H1 (cell line): ENCODE measurements around the gene TSHZ2. TPM values are rescaled to one million over a fixed set of nuclear protein-coding genes. Genes with fewer than 3 reads are reported as not detected.

Experiments
- CTCF ChIA-PET: fragments of 300-600 bp; sonication (Branson Sonifier 250); formaldehyde crosslinking; loops from one replicate; lab custom pipeline; 2021; ENCODE audit not compliant: partially characterized antibody; lab: Charles Lee
- POLR2A ChIA-PET: fragments of 300-600 bp; sonication (Branson Sonifier 250); formaldehyde crosslinking; loops from one replicate; lab custom pipeline; 2021; ENCODE audit warnings: inconsistent platforms; ENCODE audit not compliant: partially characterized antibody; lab: Charles Lee
- DNase-seq, 2 experiments: peaks; one replicate each; pipeline versions ENCODE4 v3.0.0 to v3.0.0-alpha.2; 2010 to 2022; ENCODE audit warnings: low spot score in 2 of 2, low read depth in 1 of 2, mixed read lengths in 1 of 2
- FAIRE-seq: peaks from 2 replicates; lab custom pipeline; 2011; peaks lifted over from hg19 to GRCh38; lab: Jason Lieb, UNC
- H2AFZ ChIP-seq: 2 replicates; pipeline ENCODE4 v1.8.1; 2012; ENCODE audit warnings: low read length, inconsistent platforms
- H2AK5ac ChIP-seq: 2 replicates; pipeline ENCODE4 v1.6.1; 2013; ENCODE audit warnings: low read depth, low read length
- H2BK120ac ChIP-seq: replicated peaks from 2 replicates; pipeline ENCODE3; 2013; ENCODE audit warnings: low read depth, low read length, inconsistent platforms
- H2BK12ac ChIP-seq: 2 replicates; pipeline ENCODE4 v1.6.1; 2013; ENCODE audit warnings: low read depth, low read length
- H2BK15ac ChIP-seq: 2 replicates; pipeline ENCODE4 v1.6.1; 2013; ENCODE audit warnings: low read length
- H2BK20ac ChIP-seq: 2 replicates; pipeline ENCODE4 v1.6.1; 2013; ENCODE audit warnings: low read length
- H2BK5ac ChIP-seq: 2 replicates; pipeline ENCODE4 v1.6.1; 2013; ENCODE audit warnings: low read depth, low read length
- H3K14ac ChIP-seq: 2 replicates; pipeline ENCODE4 v1.6.1; 2013; ENCODE audit warnings: inconsistent platforms; ENCODE audit not compliant: insufficient read length
- H3K18ac ChIP-seq: 2 replicates; pipeline ENCODE4 v1.6.1; 2013; ENCODE audit warnings: low read length; ENCODE audit errors: extremely low read depth
- H3K23ac ChIP-seq: 2 replicates; pipeline ENCODE4 v1.6.1; 2013; ENCODE audit warnings: inconsistent platforms; ENCODE audit not compliant: insufficient read length
- H3K23me2 ChIP-seq: 2 replicates; pipeline ENCODE4 v1.6.1; 2013; ENCODE audit warnings: low read depth, low read length
- H3K27ac ChIP-seq: 2 replicates; pipeline ENCODE4 v1.6.1; 2011; ENCODE audit warnings: low read depth, low read length, inconsistent platforms
- H3K27me3 ChIP-seq, 4 experiments: replicated peaks in 1 of 4; 1 replicate in 1 of 4; 2 replicates in 3 of 4; pipeline versions ENCODE4 v1.6.1 to v1.8.1; 2011 to 2013; ENCODE audit warnings: low read length in 3 of 4, mild to moderate bottlenecking in 3 of 4, inconsistent platforms in 2 of 4, mixed read lengths in 2 of 4, moderate library complexity in 1 of 4; ENCODE audit not compliant: control insufficient read depth in 3 of 4, insufficient read depth in 3 of 4; ENCODE audit errors: extremely low read depth in 1 of 4
- H3K36me3 ChIP-seq, 4 experiments: 2 replicates each; pipeline versions ENCODE4 v1.6.1 to v1.8.1; 2011 to 2013; ENCODE audit warnings: mild to moderate bottlenecking in 4 of 4, low read length in 3 of 4, moderate library complexity in 2 of 4, control low read depth in 1 of 4, inconsistent platforms in 1 of 4; ENCODE audit not compliant: insufficient read depth in 4 of 4, control insufficient read depth in 2 of 4
- H3K4ac ChIP-seq: replicated peaks from 2 replicates; pipeline ENCODE3; 2013; ENCODE audit warnings: low read length, low read depth, mixed read lengths, inconsistent platforms; ENCODE audit not compliant: insufficient read length
- H3K4me1 ChIP-seq, 4 experiments: replicated peaks in 1 of 4; 1 replicate in 1 of 4; 2 replicates in 3 of 4; pipeline versions ENCODE4 v1.6.1 to v1.8.1; 2011 to 2013; ENCODE audit warnings: low read length in 3 of 4, inconsistent platforms in 2 of 4, mixed read lengths in 1 of 4; ENCODE audit not compliant: insufficient read depth in 4 of 4, control insufficient read depth in 3 of 4
- H3K4me2 ChIP-seq, 2 experiments: 2 replicates each; pipeline versions ENCODE4 v1.6.1 to v1.8.1; 2011 to 2013; ENCODE audit warnings: low read depth in 2 of 2, low read length in 2 of 2, control low read depth in 1 of 2, inconsistent platforms in 1 of 2, mild to moderate bottlenecking in 1 of 2; ENCODE audit not compliant: insufficient read depth in 1 of 2
- H3K4me3 ChIP-seq, 4 experiments: fragments of 200-600, 300-600 bp in 1 of 4; sonication (generic), shearing (Covaris generic), sonication (Bioruptor Twin) in 1 of 4; 2 replicates each; pipeline versions ENCODE4 v1.5.1 to v1.8.1; 2011 to 2016; ENCODE audit warnings: low read length in 4 of 4, low read depth in 3 of 4, control low read depth in 2 of 4, inconsistent platforms in 2 of 4, mild to moderate bottlenecking in 2 of 4, mixed read lengths in 1 of 4, moderate library complexity in 1 of 4; ENCODE audit not compliant: insufficient read depth in 2 of 4; ENCODE audit errors: extremely low read depth in 1 of 4
- H3K56ac ChIP-seq: replicated peaks from 2 replicates; pipeline ENCODE3; 2013; ENCODE audit warnings: low read depth, mild to moderate bottlenecking, mixed read lengths, low read length, inconsistent platforms; ENCODE audit not compliant: insufficient read length
- H3K79me1 ChIP-seq: 2 replicates; pipeline ENCODE4 v1.6.1; 2013; ENCODE audit warnings: low read depth, low read length, control low read depth
- H3K79me2 ChIP-seq, 2 experiments: 2 replicates each; pipeline versions ENCODE4 v1.6.1 to v1.8.1; 2012 to 2013; ENCODE audit warnings: low read length in 2 of 2, mild to moderate bottlenecking in 2 of 2, inconsistent platforms in 1 of 2; ENCODE audit not compliant: insufficient read depth in 2 of 2, control insufficient read depth in 1 of 2
- H3K9ac ChIP-seq, 4 experiments: replicated peaks in 1 of 4; 1 replicate in 1 of 4; 2 replicates in 3 of 4; pipeline versions ENCODE4 v1.6.1 to v1.8.1; 2011 to 2013; ENCODE audit warnings: low read depth in 3 of 4, low read length in 3 of 4, control low read depth in 2 of 4, mild to moderate bottlenecking in 2 of 4, moderate library complexity in 2 of 4, inconsistent platforms in 1 of 4; ENCODE audit errors: extremely low read depth in 1 of 4
- H3K9me3 ChIP-seq, 2 experiments: 2 replicates each; pipeline versions ENCODE4 v1.6.1 to v1.8.1; 2012 to 2013; ENCODE audit warnings: mild to moderate bottlenecking in 2 of 2, moderate library complexity in 2 of 2, control low read depth in 1 of 2, inconsistent platforms in 1 of 2, low read depth in 1 of 2, low read length in 1 of 2, mixed read lengths in 1 of 2; ENCODE audit not compliant: insufficient read depth in 2 of 2
- H4K20me1 ChIP-seq, 2 experiments: replicated peaks in 1 of 2; 2 replicates each; pipeline versions ENCODE3 to v1.8.1; 2011 to 2013; ENCODE audit warnings: inconsistent platforms in 2 of 2, low read length in 2 of 2, mild to moderate bottlenecking in 1 of 2; ENCODE audit not compliant: insufficient read depth in 2 of 2, control insufficient read depth in 1 of 2
- H4K5ac ChIP-seq: 2 replicates; pipeline ENCODE4 v1.6.1; 2013; ENCODE audit warnings: low read length, low read depth, mixed read lengths, inconsistent platforms; ENCODE audit not compliant: insufficient read length
- H4K8ac ChIP-seq: 2 replicates; pipeline ENCODE4 v1.8.0; 2013; ENCODE audit warnings: mild to moderate bottlenecking, moderate library complexity, low read length, inconsistent platforms; ENCODE audit not compliant: insufficient read depth; ENCODE audit errors: extremely low read depth
- H4K91ac ChIP-seq: replicated peaks from 2 replicates; pipeline ENCODE3; 2013; ENCODE audit warnings: low read length, mixed read lengths, inconsistent platforms; ENCODE audit not compliant: insufficient read length
- CBX5 ChIP-seq: fragments of 300-800, 300-1000 bp; sonication (generic); IDR thresholded peaks from 2 replicates; pipeline ENCODE4 v1.7.1; 2016; ENCODE audit warnings: antibody characterized with exemption, low read length, low read depth
- CREB1 ChIP-seq: IDR thresholded peaks from 2 replicates; pipeline ENCODE4 v1.6.1; 2012; ENCODE audit warnings: inconsistent platforms
- EZH2 ChIP-seq: fragments of 200-600 bp; sonication (generic); IDR thresholded peaks from 2 replicates; pipeline ENCODE4 v1.7.1; 2012; ENCODE audit warnings: low read depth, mild to moderate bottlenecking, moderate library complexity, low read length, inconsistent platforms; ENCODE audit not compliant: severe bottlenecking
- FOSL1 ChIP-seq: IDR thresholded peaks from 2 replicates; pipeline ENCODE4 v1.6.1; 2011; ENCODE audit warnings: mild to moderate bottlenecking, low read depth, low read length, moderate library complexity; ENCODE audit not compliant: insufficient read depth
- HDAC6 ChIP-seq: IDR thresholded peaks from one replicate; pipeline ENCODE4 v1.7.1; 2012; ENCODE audit warnings: low read depth, mild to moderate bottlenecking, inconsistent platforms, low read length, moderate library complexity
- KDM5A ChIP-seq: fragments of 200-600 bp; IDR thresholded peaks from 2 replicates; pipeline ENCODE4 v1.7.1; 2012; ENCODE audit warnings: mild to moderate bottlenecking, low read length, inconsistent platforms, mixed read lengths
- NRF1 ChIP-seq: IDR thresholded peaks from 2 replicates; pipeline ENCODE4 v1.6.1; 2011; ENCODE audit warnings: mild to moderate bottlenecking, low read depth, low read length, improper control_type of control experiment
- RFX5 ChIP-seq: IDR thresholded peaks from 2 replicates; pipeline ENCODE4 v1.6.1; 2011; ENCODE audit warnings: low read depth, low read length, improper control_type of control experiment, borderline replicate concordance
- SAP30 ChIP-seq: fragments of 300-600 bp; sonication (generic); IDR thresholded peaks from 2 replicates; pipeline ENCODE4 v1.7.1; 2012; ENCODE audit warnings: low read length, moderate library complexity, mild to moderate bottlenecking, inconsistent platforms; ENCODE audit not compliant: insufficient read depth, insufficient replicate concordance
- SIRT6 ChIP-seq: IDR thresholded peaks from one replicate; pipeline ENCODE4 v1.7.1; 2012; ENCODE audit warnings: low read length, inconsistent platforms
- SUZ12 ChIP-seq: fragments of 200-600 bp; sonication (generic); IDR thresholded peaks from 2 replicates; pipeline ENCODE4 v1.6.1; 2012; ENCODE audit warnings: mild to moderate bottlenecking, inconsistent platforms, low read length, moderate library complexity, mixed read lengths
- TCF12 ChIP-seq: IDR thresholded peaks from 2 replicates; pipeline ENCODE4 v1.6.1; 2011; ENCODE audit warnings: low read depth, mild to moderate bottlenecking, low read length
- WGBS, 2 experiments: shearing (Covaris generic) in 1 of 2; methylation state at CpG; one replicate each; pipeline versions ENCODE4 v1.1.6 to v1.1.7; 2013 to 2015; ENCODE audit warnings: low lambda C conversion rate in 2 of 2, mixed read lengths in 2 of 2, inconsistent platforms in 1 of 2, low coverage in 1 of 2, missing lambda C conversion rate in 1 of 2; ENCODE audit not compliant: insufficient replicate concordance in 2 of 2, insufficient coverage in 1 of 2, insufficient read length in 1 of 2; ENCODE audit errors: extremely low coverage in 1 of 2, missing lambda C conversion rate in 1 of 2; 5-methylcytosine and 5-hydroxymethylcytosine counted together
- polyA plus RNA-seq, 7 experiments: library from polyadenylated mRNA; depleted of rRNA in 3 of 7; stranded (reverse) in 5 of 7; unstranded in 2 of 7; fragments of >200 nt in 5 of 7; fragments of 200-250 nt in 2 of 7; gene quantifications; 1 replicate in 5 of 7; 2 replicates in 1 of 7; 4 replicates in 1 of 7; pipeline versions ENCODE4 v1.2.1 to v1.2.3, GENCODE V29; 2011 to 2013; ENCODE audit warnings: missing spikeins in 2 of 7, mixed read lengths in 2 of 7
- total RNA-seq: library from RNA; stranded (reverse); fragmentation: NEBNext Ultra II Directional; extraction: Animal tissue kit (Norgen Biotek cat#: 25700); gene quantifications from 2 replicates; pipeline ENCODE4 v1.2.1, GENCODE V29; 2021
- TF ChIP-seq, protein P1 (sequence below): IDR thresholded peaks from 2 replicates; pipeline ENCODE4 v1.6.1; 2012; ENCODE audit warnings: inconsistent platforms
- TF ChIP-seq, protein P2 (sequence below): IDR thresholded peaks from 2 replicates; pipeline ENCODE4 v1.6.1; 2011; ENCODE audit warnings: low read length, improper control_type of control experiment

Gene TSHZ2
- total and polyA plus RNA-seq, 2 of the 8 experiments (the other 6 are each of a cell fraction or from before 2014, with no cell fraction given), result 0.14 to 0.30 TPM

DNA sequence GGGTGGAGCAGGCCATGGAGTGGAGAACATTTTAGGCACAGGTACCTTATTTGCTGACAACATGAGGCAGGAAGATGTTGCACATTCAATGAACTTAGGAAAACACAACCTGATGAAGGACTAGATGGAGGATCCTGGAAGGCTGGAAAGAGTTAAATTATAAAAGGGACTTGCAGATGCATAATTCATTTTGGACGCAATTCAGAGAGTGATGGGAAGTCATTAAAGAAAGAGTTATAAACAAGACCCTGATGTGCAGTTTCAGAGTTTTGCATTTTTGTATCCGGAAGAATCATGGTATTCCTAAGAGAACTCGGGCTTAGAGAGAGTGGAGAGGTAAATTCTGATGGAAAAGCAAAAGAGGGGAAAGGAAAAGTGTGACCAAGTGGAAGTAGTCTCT, 104.5 kb downstream of the TSHZ2 start:
- Histone ChIP-seq H3K4ac (no peak overlapping the region), H3K79me2 (no peaks in the 10 kb centered on the region), H4K91ac (no peak overlapping the region), H3K23ac (no peak overlapping the region), H3K4me1 (no peaks in the 10 kb centered on the region; a peak in 1 of 7 replicates), H3K36me3 (no peaks in the 10 kb centered on the region), H3K9ac (no peak overlapping the region), H3K27me3 (no peaks in the 10 kb centered on the region), H2AFZ (no peak overlapping the region), H3K18ac (no peak overlapping the region), H2BK15ac (no peak overlapping the region), H3K23me2 (peaks cover 5% of the 10 kb centered on the region; the same call in 1 of the 2 replicates), H3K14ac (no peak overlapping the region), H4K8ac (no peak overlapping the region), H3K9me3 (no peaks in the 10 kb centered on the region), H2BK12ac (no peak overlapping the region), H4K5ac (no peak overlapping the region), H2BK20ac (no peak overlapping the region), H3K4me2 (no peak overlapping the region), H3K27ac (no peak overlapping the region), H2AK5ac (no peak overlapping the region), H2BK5ac (no peak overlapping the region), H2BK120ac (no peak overlapping the region), H3K4me3 (no peak overlapping the region), H3K79me1 (no peaks in the 10 kb centered on the region), H3K56ac (no peak overlapping the region), H4K20me1 (no peaks in the 10 kb centered on the region)
- WGBS, 2 experiments, result 91% methylated on average over 3 of the region's 3 CpGs; no CpG with 5 or more reads in 1 of the 2 experiments
- POLR2A ChIA-PET, result no interaction called here
- FAIRE-seq (no peak), DNase-seq (no peak)
- CTCF ChIA-PET, result no interaction called here
- TF ChIP-seq EZH2, result no peak
- TF ChIP-seq, protein P1, sequence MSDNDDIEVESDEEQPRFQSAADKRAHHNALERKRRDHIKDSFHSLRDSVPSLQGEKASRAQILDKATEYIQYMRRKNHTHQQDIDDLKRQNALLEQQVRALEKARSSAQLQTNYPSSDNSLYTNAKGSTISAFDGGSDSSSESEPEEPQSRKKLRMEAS, result no peak
- TF ChIP-seq NRF1, result no peak
- no peak for TF ChIP-seq HDAC6
- TF ChIP-seq TCF12, result no peak
- TF ChIP-seq FOSL1, result no peak
- TF ChIP-seq, protein P2, sequence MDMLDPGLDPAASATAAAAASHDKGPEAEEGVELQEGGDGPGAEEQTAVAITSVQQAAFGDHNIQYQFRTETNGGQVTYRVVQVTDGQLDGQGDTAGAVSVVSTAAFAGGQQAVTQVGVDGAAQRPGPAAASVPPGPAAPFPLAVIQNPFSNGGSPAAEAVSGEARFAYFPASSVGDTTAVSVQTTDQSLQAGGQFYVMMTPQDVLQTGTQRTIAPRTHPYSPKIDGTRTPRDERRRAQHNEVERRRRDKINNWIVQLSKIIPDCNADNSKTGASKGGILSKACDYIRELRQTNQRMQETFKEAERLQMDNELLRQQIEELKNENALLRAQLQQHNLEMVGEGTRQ, result no peak
- TF ChIP-seq SAP30, result no peak
- no peak for TF ChIP-seq RFX5
- TF ChIP-seq SIRT6, result no peak
- TF ChIP-seq CREB1, result no peak
- no peak for TF ChIP-seq CBX5
- no peak for TF ChIP-seq KDM5A
- no peak for TF ChIP-seq SUZ12
